Thyroid gland (tissue), 4 donors: Measurements from ENCODE around the gene TRANK1.

Experiments
- CTCF ChIP-seq, 6 experiments: fragments of 200-600 bp in 3 of 6; fragments of 450-650 bp in 3 of 6; sonication (generic) in 3 of 6; IDR thresholded peaks; one replicate each; pipeline ENCODE4 v1.5.1; 2016 to 2019; ENCODE audit warnings: antibody characterized with exemption in 6 of 6, mild to moderate bottlenecking in 2 of 6, inconsistent platforms in 1 of 6, moderate library complexity in 1 of 6
- POLR2A ChIP-seq, 2 donors: fragments of 450-650 bp; IDR thresholded peaks; one replicate each; pipeline ENCODE4 v1.6.1; 2017; ENCODE audit warnings: antibody characterized with exemption in 2 of 2, mild to moderate bottlenecking in 2 of 2, moderate library complexity in 1 of 2

GRCh38 chr3:36871379-36872126 lies 73.3 kb downstream of the TRANK1 start:
- TF ChIP-seq CTCF (IDR thresholded peaks at IDR 0.05): peak in 1 of 6 experiments; percentile 22
- no peak for TF ChIP-seq POLR2A (IDR thresholded peaks at IDR 0.05)
